GM21529 (cell line): ENCODE results near the gene CRTC1.

Experiments used
- ATAC-seq: cut with Tn5 transposase; IDR thresholded peaks from one replicate; pipeline ENCODE4 v1.9.1; 2021; ENCODE audit not compliant: unreplicated experiment

Gene CRTC1

DNA sequence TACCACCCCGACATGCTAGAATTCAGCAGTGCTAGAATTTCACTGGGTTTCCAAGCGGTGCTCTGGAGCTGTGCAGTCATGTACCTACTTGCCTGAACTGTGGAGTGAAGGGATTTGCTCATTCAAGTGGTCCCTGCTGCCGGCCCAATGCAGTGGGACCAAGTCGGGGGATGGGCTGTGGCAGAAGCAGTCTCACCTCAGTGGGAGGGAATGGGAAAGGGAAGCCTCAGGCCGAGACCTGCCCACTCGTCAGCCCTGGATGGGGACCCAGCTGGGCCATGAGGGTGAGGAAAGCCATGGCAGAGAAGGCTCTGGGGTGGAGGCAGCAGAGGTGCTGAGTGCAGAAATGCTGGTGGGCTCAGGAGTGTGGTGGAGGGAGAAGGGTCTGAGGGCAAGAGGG, 31.7 kb upstream of the CRTC1 start:
- ATAC-seq = no peak

DNA sequence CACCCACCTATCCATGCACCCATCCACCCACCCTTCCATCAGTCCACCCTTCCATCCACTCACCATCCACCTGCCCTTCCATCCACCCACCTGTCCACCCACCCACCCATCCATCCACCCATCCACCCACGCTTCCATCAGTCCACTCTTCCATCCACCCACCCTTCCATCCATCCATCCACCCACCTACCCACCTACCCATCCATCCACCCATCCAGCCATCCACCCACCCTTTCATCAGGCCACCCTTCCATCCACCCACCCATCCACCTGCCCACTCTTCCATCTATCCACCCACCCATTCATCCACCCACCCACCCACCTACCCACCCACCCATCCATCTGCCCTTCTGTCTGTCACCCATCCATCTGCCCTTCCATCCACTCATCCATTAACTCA, 29.6 kb upstream of the CRTC1 start:
- no peak for ATAC-seq

DNA sequence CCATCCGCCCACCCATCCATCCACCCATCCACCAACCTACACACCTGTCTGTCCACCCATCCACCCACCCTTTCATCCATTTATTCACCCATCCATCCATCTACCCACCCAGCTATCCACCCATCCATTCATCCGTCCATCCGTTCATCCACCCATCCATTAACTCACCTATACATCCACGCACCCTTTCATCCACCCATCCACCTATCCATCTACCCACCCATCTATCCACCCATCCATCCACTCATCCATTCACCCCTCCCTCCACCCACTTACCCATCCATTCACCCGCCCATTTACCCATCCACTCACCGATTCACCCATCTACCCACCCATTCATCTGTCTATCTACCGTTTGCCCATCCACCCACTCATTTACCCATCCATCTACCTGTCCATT, 29.0 kb upstream of the CRTC1 start:
- no peak for ATAC-seq

DNA sequence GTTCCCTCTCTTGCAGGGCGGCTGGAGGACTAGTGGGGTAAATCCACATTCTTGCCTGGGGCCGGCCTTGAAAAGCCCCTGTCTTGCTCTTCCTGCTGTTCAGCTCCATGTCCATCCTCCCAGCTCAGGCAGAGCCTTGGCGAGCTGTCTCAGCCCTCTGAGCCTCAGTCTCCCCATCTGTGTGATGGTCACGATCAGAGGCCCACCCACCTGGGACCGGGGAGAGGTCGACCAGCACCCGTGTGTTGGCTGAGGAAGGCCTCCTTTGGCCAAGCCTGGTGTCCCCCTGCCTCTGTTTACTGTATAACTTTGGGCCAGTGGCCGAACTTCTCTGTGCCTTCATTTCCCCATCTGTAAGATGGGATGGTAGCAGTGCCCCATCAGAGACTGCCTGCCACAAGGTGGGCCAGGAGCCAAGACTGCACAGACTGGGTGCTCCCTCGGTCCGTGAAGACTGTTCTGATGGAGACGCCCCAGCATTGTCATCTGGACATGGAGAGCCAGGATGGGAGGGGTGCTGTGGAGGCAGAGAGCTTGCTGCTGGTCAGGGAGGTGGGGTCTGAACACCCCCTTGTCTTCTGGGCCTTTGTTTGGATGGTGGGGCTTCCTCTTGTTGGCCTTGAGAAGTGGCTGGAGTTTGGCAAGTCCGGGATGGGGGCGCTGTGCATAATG, 28.2 kb upstream of the CRTC1 start:
- ATAC-seq = no peak

DNA sequence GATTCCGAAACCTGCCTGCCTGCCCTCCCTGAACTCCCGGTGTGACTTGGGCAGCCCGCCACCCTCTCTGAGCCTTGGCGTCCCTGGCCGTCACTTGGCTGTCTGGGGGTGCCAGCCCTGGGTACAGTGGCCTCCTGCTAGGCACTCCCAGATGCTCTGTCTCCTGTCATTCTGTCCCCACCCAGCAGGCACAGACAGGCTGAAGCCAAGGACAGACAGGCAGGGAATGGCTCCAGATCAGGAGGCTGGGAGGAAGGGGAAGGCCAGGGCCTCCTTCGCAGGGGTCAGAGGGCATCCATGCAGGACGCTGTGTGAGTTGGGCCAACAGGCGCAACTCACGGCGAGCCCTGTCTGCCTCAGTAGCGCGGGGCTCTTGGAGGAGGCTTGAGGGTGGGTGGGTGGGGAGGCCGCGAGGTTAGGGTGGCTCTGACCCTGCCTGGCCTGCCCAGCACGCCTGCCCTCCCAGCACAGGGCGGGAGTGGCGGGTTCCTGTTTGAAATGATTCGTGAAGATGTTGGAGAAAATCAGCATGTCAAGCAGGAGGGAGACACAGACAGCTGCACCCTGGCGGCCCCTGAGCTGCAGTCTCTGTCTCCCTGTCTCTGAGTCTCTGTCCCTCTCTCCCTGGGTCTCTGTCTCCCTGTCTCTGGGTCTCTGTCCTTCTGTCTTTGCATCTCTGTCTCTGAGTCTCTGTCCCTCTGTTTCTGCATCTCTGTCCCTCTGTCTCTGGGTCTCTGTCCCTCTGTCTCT, 27.0 kb upstream of the CRTC1 start:
- ATAC-seq = no peak

DNA sequence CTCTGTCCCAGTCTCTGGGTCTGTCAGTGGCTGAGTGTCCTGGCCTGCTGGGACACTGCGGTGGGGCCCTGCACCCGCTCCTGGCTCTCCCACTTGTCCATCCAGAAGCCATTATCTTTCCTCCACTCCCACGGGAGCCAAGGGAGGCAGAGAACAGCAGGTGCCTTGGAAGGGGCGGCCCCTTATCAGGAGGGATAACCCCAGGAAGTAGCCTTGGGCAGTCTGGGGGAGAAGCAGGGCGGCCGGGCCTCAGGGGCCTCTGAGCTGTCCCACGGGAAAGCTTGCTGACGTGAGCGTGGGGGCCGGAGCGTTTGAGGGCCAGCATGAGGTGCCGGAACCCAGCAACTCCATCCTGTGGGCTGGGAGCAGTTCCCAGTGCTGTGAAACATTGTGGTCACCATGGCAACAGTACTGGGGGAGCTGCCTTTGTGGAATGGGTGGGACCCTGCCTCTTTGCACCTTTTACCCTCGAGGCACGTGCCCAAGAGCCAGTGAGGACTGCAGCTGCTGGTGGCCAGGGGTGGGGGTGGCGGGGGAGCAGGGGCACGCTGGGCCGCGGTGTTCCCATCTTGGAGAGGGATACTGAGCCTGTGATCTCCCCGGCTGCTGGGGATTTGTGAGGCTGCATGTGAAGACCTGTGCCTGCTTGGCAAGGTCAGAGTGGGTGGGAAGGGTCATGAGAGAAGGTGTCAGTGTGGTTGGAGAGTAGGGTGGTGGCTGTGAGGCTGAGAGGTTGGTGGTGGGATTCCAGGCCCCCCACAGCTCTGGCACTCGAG, 25.7 kb upstream of the CRTC1 start:
- ATAC-seq = peak; percentile 49

DNA sequence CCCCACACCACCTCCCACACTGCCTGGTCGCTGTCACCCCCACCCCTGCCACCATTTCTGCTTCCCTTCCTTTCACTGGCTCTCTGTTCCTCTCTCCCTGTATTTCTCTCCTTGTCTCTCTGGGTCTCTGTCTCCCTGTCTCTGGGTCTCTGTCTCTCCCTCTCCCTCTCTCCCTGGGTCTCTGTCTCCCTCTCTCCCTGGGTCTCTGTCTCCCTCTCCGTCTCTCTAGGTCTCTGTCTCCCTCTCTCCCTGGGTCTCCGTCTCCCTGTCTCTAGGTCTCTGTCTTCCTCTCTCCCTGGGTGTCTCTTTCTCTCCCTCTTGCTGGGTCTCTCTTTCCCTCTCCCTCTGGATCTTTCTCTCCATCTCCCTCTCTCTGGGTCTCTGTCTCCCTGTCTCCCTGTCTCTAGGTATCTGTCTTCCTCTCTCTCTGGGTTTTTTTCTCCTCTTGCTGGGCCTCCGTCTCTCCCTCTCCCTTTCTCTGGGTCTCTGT, 25.1 kb upstream of the CRTC1 start:
- ATAC-seq = no peak

DNA sequence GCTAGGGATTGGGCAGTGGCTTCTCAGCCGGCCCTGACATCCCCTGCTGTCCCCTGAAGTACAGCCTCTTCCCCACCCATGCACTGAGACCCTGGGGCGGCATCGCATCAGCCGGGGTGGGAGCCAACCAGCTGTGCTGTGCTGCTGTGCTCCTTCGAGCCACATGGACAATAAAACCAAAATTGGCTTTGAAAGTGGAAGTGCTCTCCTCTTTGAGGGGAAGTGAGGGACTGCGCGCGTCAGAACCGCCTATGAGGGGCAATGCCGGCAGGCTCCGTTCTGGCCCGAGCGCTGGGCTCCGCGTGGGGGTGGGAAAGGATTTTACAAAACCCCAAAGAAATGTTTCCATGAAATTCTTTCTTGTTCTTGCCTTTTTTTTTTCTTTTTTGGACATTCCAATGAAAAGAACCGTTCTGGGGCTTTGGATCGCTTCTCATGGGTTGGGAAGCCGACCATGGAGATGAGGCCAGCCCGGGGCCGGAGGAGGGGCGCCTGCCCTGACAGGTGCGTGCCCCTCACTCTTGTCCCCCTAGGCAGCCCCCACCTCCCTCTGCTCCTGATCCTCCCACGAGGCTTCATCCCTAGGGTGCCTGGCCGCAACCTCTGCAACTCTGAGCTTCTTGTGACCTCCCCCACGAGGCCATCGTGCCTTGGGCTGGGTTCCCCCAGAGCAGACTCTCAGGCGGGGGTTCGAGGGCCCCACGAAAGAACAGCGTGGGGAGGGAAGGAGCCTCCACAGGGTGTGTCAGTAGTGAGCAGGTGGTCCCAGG, 24.0 kb upstream of the CRTC1 start:
- ATAC-seq = no peak

DNA sequence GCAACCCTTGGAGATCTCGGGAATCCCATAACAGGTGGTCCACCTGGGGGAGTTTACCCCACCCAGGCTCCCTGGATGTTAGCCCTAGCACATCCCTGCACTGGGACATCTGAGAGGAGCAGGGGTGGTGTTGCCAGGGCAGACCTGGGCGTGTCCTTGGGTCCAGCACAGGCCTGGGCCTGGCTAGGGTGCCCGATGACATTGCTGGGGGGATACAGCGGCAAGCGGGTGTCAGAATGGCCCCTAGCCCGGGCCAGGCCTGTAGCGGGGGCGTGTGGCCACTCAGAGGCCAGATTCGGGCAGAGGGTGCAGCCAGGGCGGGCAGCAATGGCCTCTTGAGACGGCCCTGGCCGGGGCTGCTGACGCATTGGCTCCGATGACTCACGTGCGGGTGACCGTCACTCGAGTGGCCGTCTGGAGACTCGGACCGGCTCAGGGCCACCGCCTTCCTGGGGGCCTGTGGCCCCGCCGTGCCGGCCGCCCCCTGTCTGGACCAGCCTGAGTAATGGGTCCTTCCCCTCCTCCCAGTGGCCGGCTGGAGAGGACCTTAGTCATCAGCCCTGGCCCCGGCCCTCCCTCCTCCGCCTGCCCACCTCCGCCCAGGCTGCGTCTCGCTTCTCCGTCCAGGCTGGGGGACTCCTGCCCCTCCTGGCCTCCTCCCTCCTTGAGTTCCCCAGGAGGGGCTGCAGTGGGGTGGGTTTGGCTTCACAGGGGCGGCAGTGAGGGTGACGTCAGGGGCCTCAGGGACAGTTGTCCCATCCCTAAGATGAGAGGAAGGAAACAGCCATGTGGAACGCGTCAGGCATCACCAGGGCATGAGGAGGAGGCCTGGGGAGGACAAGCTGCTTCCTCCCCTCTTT, 23.2 kb upstream of the CRTC1 start:
- ATAC-seq = no peak

DNA sequence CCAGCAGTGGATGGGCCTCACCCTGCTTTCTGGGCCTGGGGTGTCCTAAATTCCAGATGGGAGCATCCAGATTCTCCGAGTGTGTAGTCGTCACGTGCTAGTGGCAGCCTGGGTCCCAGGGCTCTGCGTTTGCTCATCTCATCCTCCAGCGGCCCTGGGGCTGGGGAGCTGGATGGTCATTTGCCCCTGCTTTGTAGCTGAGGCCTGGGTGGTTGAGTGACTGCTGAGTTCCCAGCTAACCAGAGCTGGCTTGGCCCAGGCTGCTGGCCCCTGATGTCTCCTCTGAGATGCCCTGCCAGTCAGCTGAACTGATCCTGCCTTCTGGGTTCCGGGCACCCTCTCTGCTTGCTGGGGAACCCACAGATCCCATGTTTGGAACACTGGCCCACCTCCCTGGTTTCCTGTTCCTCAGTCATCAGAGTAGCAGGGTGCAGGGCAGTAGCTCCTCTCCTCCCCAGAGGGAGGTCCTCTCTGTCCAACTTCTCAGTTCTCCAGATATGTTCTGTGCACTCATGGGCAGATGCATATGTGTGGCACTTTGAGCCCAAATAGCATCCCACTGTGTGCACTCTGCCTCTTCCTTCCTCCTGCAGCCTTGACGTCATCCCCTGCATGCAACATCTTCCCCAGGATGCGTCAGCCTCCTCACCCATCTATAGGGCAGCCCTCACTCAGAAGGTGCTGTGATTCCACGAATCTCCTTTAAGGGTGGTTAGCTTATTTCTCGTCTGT, 22.4 kb upstream of the CRTC1 start:
- ATAC-seq = no peak

DNA sequence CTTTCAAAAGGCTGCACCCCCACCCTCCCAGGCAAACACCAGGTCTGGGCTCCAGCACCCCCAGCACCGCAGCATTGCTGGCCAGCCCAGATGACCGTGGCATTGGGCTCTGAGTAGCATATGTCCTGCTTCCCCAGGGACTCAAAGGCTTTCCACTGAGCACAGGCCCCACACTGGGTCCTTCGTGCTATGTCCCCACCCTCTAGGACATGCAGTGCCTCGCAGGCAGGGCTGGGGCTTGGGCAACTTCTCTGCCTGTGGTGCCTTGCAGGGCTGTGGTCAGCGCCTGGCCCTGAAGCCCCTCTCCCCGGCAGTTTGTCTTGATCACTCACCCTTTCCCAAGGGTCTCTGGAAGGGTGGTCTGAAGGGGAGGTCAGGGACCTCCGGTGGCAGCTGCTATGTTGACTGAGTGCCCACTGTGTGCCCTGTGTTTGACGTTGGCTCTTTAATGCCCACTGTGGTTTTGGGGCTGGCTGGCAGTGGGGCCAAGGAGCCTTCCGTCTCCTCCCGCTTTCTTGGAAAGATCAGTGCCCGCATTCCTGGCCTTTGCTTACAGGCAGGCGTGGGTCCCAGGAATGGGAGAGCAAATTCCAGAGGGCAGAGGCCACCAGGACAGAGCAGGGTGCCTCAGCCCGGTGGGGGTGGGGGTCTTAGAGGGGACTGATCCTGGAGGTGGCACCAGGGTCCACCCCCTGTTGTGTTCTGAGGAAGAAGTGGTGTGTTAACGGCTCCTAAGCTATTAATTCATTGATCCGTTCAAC, 20.3 kb upstream of the CRTC1 start:
- ATAC-seq = no peak

DNA sequence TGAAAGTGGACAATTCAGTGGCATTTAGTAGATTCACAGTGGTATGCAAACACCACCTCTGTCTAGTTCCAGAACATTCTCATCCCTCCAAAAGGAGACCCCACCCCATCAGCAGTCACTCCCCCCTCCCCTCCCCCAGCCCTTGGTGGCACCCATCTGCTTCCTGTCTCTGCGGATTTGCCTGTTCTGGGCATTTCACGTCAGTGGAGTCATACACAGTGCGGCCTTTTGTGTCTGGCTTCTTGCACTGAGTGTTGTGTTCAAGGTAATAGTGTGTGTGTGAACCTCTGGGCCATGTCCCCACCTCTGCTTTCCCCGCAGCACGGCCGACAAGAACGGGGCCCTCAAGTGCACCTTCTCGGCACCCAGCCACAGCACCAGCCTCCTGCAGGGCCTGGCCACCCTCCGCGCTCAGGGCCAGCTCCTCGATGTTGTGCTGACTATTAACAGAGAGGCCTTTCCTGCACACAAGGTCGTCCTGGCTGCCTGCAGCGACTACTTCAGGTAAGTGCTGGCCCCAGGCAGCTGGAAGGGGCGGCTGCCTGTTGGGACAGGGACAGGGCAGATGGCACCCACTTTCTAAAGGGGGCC, 19.4 kb upstream of the CRTC1 start:
- no peak for ATAC-seq

DNA sequence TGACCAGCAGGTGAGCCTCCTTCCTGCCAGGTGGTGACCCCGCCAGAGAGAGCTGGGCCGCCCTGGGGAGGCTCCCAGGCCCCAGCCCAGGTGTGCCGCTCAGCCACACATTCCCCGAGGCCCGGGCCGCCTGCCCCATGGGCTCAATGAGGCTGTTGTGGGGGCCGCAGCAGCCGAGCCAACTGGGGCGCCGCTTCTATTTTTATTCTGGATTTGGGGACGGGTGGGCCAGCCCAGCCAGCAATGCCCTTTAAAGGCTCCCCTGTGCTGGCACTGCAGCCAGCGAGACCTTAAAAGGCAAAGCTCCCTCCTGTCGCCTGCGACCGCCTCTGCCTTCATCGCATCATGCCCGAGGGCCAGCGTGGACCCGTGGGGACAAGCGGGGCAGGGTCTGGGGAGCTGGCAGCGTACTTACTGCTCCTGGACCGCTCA, 17.7 kb upstream of the CRTC1 start:
- no peak for ATAC-seq

DNA sequence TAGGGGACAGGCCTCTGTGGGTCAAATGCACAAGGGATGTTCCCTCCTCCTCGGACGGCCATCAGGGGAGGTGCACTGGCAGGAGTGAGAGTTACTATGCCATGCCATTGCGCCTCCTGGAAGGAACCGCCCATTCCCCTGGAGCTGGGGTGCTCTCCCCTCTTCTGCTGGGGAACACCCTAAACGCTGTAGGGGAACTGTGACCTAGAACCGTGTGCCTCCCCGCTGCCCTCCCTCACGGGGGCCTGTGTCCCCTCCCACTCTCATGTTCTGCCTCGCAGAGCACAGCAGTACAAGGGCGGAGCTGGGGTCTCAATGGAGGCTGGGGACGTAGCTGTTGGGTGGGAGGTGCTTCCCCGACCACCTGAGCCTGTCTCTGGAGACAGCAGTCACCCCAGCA, 17.2 kb upstream of the CRTC1 start:
- ATAC-seq = no peak

DNA sequence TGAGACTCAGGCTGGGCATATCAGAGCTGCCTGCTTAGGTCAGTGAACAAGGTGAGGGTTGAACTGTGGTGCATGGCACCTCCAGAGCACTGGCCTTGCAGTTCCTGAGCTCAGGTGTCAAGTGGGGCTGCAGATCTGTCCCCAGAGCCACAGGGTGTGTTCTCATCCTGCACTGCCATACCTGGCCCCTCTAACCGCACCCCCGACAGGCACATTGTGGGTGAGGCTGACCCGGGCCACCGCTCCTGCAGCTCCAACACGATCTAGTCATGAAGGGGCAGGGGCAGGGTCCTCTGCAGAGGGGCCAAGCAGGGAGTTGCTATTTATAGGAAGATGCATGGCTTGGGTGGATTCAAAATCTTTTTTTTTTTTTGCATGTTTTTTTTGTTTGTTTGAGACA, 16.7 kb upstream of the CRTC1 start:
- no peak for ATAC-seq

DNA sequence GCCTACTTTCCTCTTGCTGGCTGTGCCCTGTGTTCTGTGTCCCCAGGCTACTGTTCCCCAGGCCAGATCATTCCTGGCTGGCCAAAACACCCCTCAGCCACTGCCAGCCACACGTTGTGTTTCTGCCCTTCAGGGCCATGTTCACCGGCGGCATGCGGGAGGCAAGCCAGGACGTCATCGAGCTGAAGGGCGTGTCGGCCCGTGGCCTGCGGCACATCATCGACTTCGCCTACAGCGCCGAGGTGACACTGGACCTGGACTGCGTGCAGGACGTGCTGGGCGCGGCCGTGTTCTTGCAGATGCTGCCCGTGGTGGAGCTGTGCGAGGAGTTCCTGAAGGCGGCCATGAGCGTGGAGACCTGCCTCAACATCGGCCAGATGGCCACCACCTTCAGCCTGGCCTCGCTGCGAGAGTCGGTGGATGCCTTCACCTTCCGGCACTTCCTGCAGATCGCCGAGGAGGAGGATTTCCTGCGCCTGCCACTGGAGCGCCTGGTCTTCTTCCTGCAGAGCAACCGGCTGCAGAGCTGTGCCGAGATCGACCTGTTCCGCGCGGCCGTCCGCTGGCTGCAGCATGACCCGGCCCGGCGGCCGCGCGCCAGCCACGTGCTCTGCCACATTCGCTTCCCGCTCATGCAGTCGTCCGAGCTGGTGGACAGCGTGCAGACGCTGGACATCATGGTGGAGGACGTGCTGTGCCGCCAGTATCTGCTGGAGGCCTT, 15.8 kb upstream of the CRTC1 start:
- ATAC-seq = no peak

DNA sequence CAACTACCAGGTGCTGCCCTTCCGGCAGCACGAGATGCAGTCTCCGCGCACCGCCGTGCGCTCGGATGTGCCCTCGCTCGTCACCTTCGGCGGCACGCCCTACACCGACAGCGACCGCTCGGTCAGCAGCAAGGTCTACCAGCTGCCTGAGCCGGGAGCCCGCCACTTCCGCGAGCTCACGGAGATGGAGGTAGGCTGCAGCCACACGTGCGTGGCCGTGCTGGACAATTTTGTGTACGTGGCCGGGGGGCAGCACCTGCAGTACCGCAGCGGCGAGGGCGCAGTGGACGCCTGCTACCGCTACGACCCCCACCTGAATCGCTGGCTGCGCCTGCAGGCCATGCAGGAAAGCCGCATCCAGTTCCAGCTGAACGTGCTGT, 15.2 kb upstream of the CRTC1 start:
- ATAC-seq = no peak
